GM23338 (cell line): ENCODE measurements around the gene JMJD1C. TPM values are rescaled to one million over a fixed set of nuclear protein-coding genes. Genes with fewer than 3 reads are reported as not detected.

Experiments
- ATAC-seq: fragments of 200-7000 bp; cut with Tn5 transposase; 3 replicates; pipeline ENCODE4 v1.9.1; 2020
- DNase-seq: peaks from one replicate; pipeline ENCODE4 v3.0.0-alpha.2; 2015; ENCODE audit warnings: low spot score
- H2AFZ ChIP-seq: fragments of 200-600 bp; sonication (generic); 2 replicates; pipeline ENCODE4 v1.8.0; 2016; ENCODE audit warnings: antibody characterized with exemption, mild to moderate bottlenecking, moderate library complexity
- H3F3A ChIP-seq: fragments of 200-600 bp; sonication (generic); replicated peaks from 2 replicates; pipeline ENCODE4 v1.8.0; 2017; ENCODE audit warnings: antibody characterized with exemption, mixed run types, low read depth
- H3K27ac ChIP-seq: fragments of 200-600 bp; sonication (generic); 2 replicates; pipeline ENCODE4 v1.6.1; 2016; ENCODE audit warnings: low read depth
- H3K27me3 ChIP-seq: fragments of 200-600 bp; sonication (generic); 2 replicates; pipeline ENCODE4 v1.8.0; 2016; ENCODE audit warnings: mild to moderate bottlenecking, mixed run types, moderate library complexity; ENCODE audit not compliant: insufficient read depth
- H3K36me3 ChIP-seq: fragments of 200-600 bp; sonication (generic); 2 replicates; pipeline ENCODE4 v1.8.0; 2016; ENCODE audit warnings: mild to moderate bottlenecking; ENCODE audit not compliant: insufficient read depth
- H3K4me1 ChIP-seq: fragments of 200-600 bp; sonication (generic); 2 replicates; pipeline ENCODE4 v1.8.0; 2016; ENCODE audit warnings: mild to moderate bottlenecking, moderate library complexity; ENCODE audit not compliant: insufficient read depth
- H3K4me2 ChIP-seq: fragments of 200-600 bp; sonication (generic); 2 replicates; pipeline ENCODE4 v1.7.1; 2017; ENCODE audit warnings: mixed run types
- H3K4me3 ChIP-seq: fragments of 200-600 bp; sonication (generic); 2 replicates; pipeline ENCODE4 v1.6.1; 2016; ENCODE audit warnings: mixed run types
- H3K79me2 ChIP-seq: fragments of 200-600 bp; sonication (generic); replicated peaks from 2 replicates; pipeline ENCODE4 v1.8.0; 2017; ENCODE audit warnings: mild to moderate bottlenecking; ENCODE audit not compliant: insufficient read depth
- H3K9me2 ChIP-seq: fragments of 200-600 bp; sonication (generic); 2 replicates; pipeline ENCODE4 v1.8.0; 2017; ENCODE audit not compliant: insufficient read depth
- H4K20me1 ChIP-seq: fragments of 200-600 bp; sonication (generic); replicated peaks from 2 replicates; pipeline ENCODE4 v1.8.0; 2017; ENCODE audit warnings: mild to moderate bottlenecking; ENCODE audit not compliant: insufficient read depth
- H3K27ac Mint-ChIP-seq: 2 replicates; pipeline ENCODE4 v1.8.0; 2020; ENCODE audit warnings: inconsistent platforms, mild to moderate bottlenecking, moderate library complexity, mixed read lengths
- H3K27me3 Mint-ChIP-seq: 3 replicates; pipeline ENCODE4 v1.8.0; 2022; ENCODE audit warnings: low read depth, mild to moderate bottlenecking, moderate library complexity, mixed read lengths, inconsistent platforms; ENCODE audit not compliant: insufficient read depth, poor library complexity
- H3K36me3 Mint-ChIP-seq: 3 replicates; pipeline ENCODE4 v1.8.0; 2021; ENCODE audit warnings: low read depth, mild to moderate bottlenecking, inconsistent platforms, moderate library complexity, mixed read lengths
- H3K4me1 Mint-ChIP-seq: 3 replicates; pipeline ENCODE4 v1.8.0; 2020; ENCODE audit warnings: mild to moderate bottlenecking, inconsistent platforms, mixed read lengths
- H3K4me3 Mint-ChIP-seq: 3 replicates; pipeline ENCODE4 v1.8.0; 2021; ENCODE audit warnings: moderate library complexity, mild to moderate bottlenecking, inconsistent platforms, mixed read lengths
- H3K9me3 Mint-ChIP-seq: 3 replicates; pipeline ENCODE4 v1.8.0; 2020; ENCODE audit warnings: moderate library complexity, mild to moderate bottlenecking, inconsistent platforms, mixed read lengths
- CREB1 ChIP-seq: fragments of 250-450 bp; sonication (Bioruptor Pico); IDR thresholded peaks from 2 replicates; pipeline ENCODE4 v1.5.0; 2020; ENCODE audit warnings: low read depth, mild to moderate bottlenecking, moderate library complexity
- CTCF ChIP-seq, 2 experiments: fragments of 200-600 bp in 1 of 2; sonication (generic) in 1 of 2; conservative IDR thresholded peaks; 2 replicates each; pipeline versions ENCODE4 v1.5.1 to v1.6.1; 2016 to 2017; ENCODE audit warnings: antibody characterized with exemption in 2 of 2, low read depth in 2 of 2, mild to moderate bottlenecking in 2 of 2, moderate library complexity in 1 of 2
- ETS1 ChIP-seq: IDR thresholded peaks from 2 replicates; pipeline ENCODE4 v1.6.1; 2016; ENCODE audit warnings: antibody characterized with exemption
- EZH2 ChIP-seq: fragments of 200-600 bp; sonication (generic); IDR thresholded peaks from one replicate; pipeline ENCODE4 v1.8.0; 2017; ENCODE audit warnings: antibody characterized with exemption, mild to moderate bottlenecking, low read depth; ENCODE audit not compliant: unreplicated experiment
- EZH2phosphoT487 ChIP-seq: fragments of 200-600 bp; sonication (generic); IDR thresholded peaks from one replicate; pipeline ENCODE4 v1.8.1; 2018; ENCODE audit warnings: antibody characterized with exemption; ENCODE audit not compliant: unreplicated experiment
- NANOG ChIP-seq: IDR thresholded peaks from 2 replicates; pipeline ENCODE4 v1.6.1; 2016; ENCODE audit warnings: antibody characterized with exemption, borderline replicate concordance
- POLR2AphosphoS5 ChIP-seq: IDR thresholded peaks from 2 replicates; pipeline ENCODE4 v1.6.1; 2016; ENCODE audit warnings: antibody characterized with exemption, low read depth
- REST ChIP-seq: IDR thresholded peaks from one replicate; pipeline ENCODE4 v1.6.1; 2018; ENCODE audit warnings: antibody characterized with exemption; ENCODE audit not compliant: unreplicated experiment
- STAT1 ChIP-seq: IDR thresholded peaks from one replicate; pipeline ENCODE4 v1.6.1; 2016; ENCODE audit warnings: antibody characterized with exemption; ENCODE audit not compliant: unreplicated experiment
- ZNF114 ChIP-seq: fragments of 250-450 bp; sonication (Bioruptor Pico); IDR thresholded peaks from 2 replicates; pipeline ENCODE4 v1.5.0; 2020; ENCODE audit warnings: mild to moderate bottlenecking, moderate library complexity
- ZNF331 ChIP-seq: fragments of 250-450 bp; sonication (Bioruptor Pico); IDR thresholded peaks from 2 replicates; pipeline ENCODE4 v1.5.0; 2020; ENCODE audit warnings: low read depth, mild to moderate bottlenecking, moderate library complexity
- polyA plus RNA-seq: library from polyadenylated mRNA; unstranded; fragments of >200 nt; fragmentation: Nextera tagmentation; extraction: Ambion mirVana; gene quantifications from 2 replicates; pipeline ENCODE4 v1.2.1, GENCODE V29; 2016
- total RNA-seq: library from RNA; depleted of rRNA; stranded (reverse); fragments of >200 nt; shearing (Covaris generic); gene quantifications from 2 replicates; pipeline ENCODE4 v1.2.3, GENCODE V29; 2014

JMJD1C gene
- total and polyA plus RNA-seq, 2 experiments from 2014 or later: 333 to 435 TPM

GRCh38 chr10:63262430-63263073, 203.2 kb downstream of the JMJD1C start (continued):
- TF ChIP-seq CTCF (conservative IDR thresholded peaks at IDR 0.05; ENCODE audit: low read depth in 2 of 2): no peak
- TF ChIP-seq REST: no peak
- TF ChIP-seq EZH2: no peak
- TF ChIP-seq ETS1: no peak

- peaks cover 100% of the 10 kb centered on the region for H3K79me2 ChIP-seq
- peak overlapping the region; percentile 64 for H3K4me2 ChIP-seq
- H3K4me1 ChIP-seq: peaks cover 60% of the 10 kb centered on the region
- no peaks in the 10 kb centered on the region for H3K27me3 ChIP-seq
- peaks cover 21% of the 10 kb centered on the region for H3K36me3 ChIP-seq
- H4K20me1 ChIP-seq: peaks cover 65% of the 10 kb centered on the region
- no peak for TF ChIP-seq EZH2
- Mint-ChIP-seq H3K9me3 (no peaks in the 10 kb centered on the region), H3K27me3 (no peaks in the 10 kb centered on the region), H3K4me1 (peaks cover 32% of the 10 kb centered on the region), H3K27ac (no peak overlapping the region), H3K4me3 (no peak overlapping the region), H3K36me3 (peaks cover 57% of the 10 kb centered on the region)
- DNase-seq: no peak
- H3K9me2 ChIP-seq: no peaks in the 10 kb centered on the region
- ATAC-seq: no peak
- H3F3A ChIP-seq: no peaks in the 10 kb centered on the region
- no peak overlapping the region for H2AFZ ChIP-seq
- H3K4me3 ChIP-seq: peak overlapping the region; percentile 5; the same call in 1 of the 2 replicates
- no peak overlapping the region for H3K27ac ChIP-seq
These were observed 204.3 kb downstream of the JMJD1C start for GRCh38 chr10:63261496-63261895.

- Mint-ChIP-seq H3K4me1 (peaks cover 32% of the 10 kb centered on the region), H3K9me3 (no peaks in the 10 kb centered on the region), H3K27ac (no peak overlapping the region), H3K36me3 (peaks cover 58% of the 10 kb centered on the region), H3K27me3 (no peaks in the 10 kb centered on the region), H3K4me3 (0 out of 3 replicates have a peak overlapping the region, but pooled peaks have one; percentile 9)
- H3K27ac ChIP-seq: no peak overlapping the region
- H4K20me1 ChIP-seq: peaks cover 72% of the 10 kb centered on the region
- H3K27me3 ChIP-seq: no peaks in the 10 kb centered on the region
- no peak for DNase-seq
- peaks cover 21% of the 10 kb centered on the region for H3K36me3 ChIP-seq
- no peaks in the 10 kb centered on the region for H3K9me2 ChIP-seq
- H2AFZ ChIP-seq: no peak overlapping the region
- peak overlapping the region; percentile 5; the same call in 1 of the 2 replicates for H3K4me3 ChIP-seq
- peak overlapping the region; percentile 64; the same call in 1 of the 2 replicates for H3K4me2 ChIP-seq
- peaks cover 67% of the 10 kb centered on the region for H3K4me1 ChIP-seq
- ATAC-seq: no peak
- peaks cover 100% of the 10 kb centered on the region for H3K79me2 ChIP-seq
- no peaks in the 10 kb centered on the region for H3F3A ChIP-seq
- TF ChIP-seq ETS1 (no peak), STAT1 (no peak), ZNF114 (CRISPR knock-in tag) (no peak), EZH2phosphoT487 (no peak), NANOG (no peak), ZNF331 (CRISPR knock-in tag) (no peak), POLR2AphosphoS5 (no peak), CREB1 (CRISPR knock-in tag) (no peak)
These were observed 204.9 kb downstream of the JMJD1C start for GRCh38 chr10:63260860-63261251.
